HepG2 (cell line): ENCODE measurements around the gene IL1RL2. TPM values are rescaled to one million over a fixed set of nuclear protein-coding genes. Genes with fewer than 3 reads are reported as not detected.

Experiments
- ATAC-seq: fragments of 200-7000 bp; cut with Tn5 transposase; 3 replicates; pipeline ENCODE4 v1.9.1; 2020; ENCODE audit warnings: mild to moderate bottlenecking, moderate library complexity
- BruUV-seq: library from RNA; stranded (reverse); fragments of 400-500 nt; replicated peaks from 2 replicates; lab custom pipeline; 2021; lab: Mats Ljungman, UMichigan
- CTCF ChIA-PET: fragments of 300-600 bp; formaldehyde crosslinking; extraction: SDS; loops from one replicate; lab custom pipeline; 2021; ENCODE audit warnings: low total read pairs, inconsistent platforms, low intra/inter-chr PET ratio; lab: Yijun Ruan, JAX
- POLR2A ChIA-PET: fragments of 350-600 bp; sonication (Branson Sonifier 250); formaldehyde crosslinking; loops from one replicate; lab custom pipeline; 2020; ENCODE audit warnings: antibody characterized with exemption, inconsistent platforms; lab: Yijun Ruan, JAX
- DNase-seq: peaks from one replicate; pipeline ENCODE4 v3.0.0-alpha.2; 2015; ENCODE audit warnings: low spot score
- FAIRE-seq: peaks from 3 replicates; lab custom pipeline; 2011; peaks lifted over from hg19 to GRCh38; lab: Jason Lieb, UNC
- H2AFZ ChIP-seq: one replicate; pipeline ENCODE4 v1.6.1; 2011; ENCODE audit warnings: low read length, inconsistent platforms
- H3K27ac ChIP-seq: fragments of 300-600 bp; 3 replicates; pipeline ENCODE4 v1.8.0; 2011; ENCODE audit warnings: mixed run types, mild to moderate bottlenecking, mixed read lengths, low read length, inconsistent platforms; ENCODE audit not compliant: insufficient read depth; ENCODE audit errors: extremely low read length
- H3K27me3 ChIP-seq, 2 experiments: fragments of 200-600 bp in 1 of 2; 2 replicates in 1 of 2; 3 replicates in 1 of 2; pipeline versions ENCODE4 v1.6.0 to v1.8.0; 2011; ENCODE audit warnings: low read length in 2 of 2, mild to moderate bottlenecking in 2 of 2, moderate library complexity in 2 of 2, inconsistent platforms in 1 of 2; ENCODE audit not compliant: insufficient read depth in 2 of 2, control insufficient read depth in 1 of 2
- H3K36me3 ChIP-seq, 2 experiments: fragments of 200-600 bp in 1 of 2; replicated peaks in 1 of 2; 2 replicates in 1 of 2; 3 replicates in 1 of 2; pipeline versions ENCODE4 v1.5.1 to v1.8.0; 2011; ENCODE audit warnings: low read length in 2 of 2, inconsistent platforms in 1 of 2; ENCODE audit not compliant: insufficient read depth in 2 of 2, control insufficient read depth in 1 of 2
- H3K4me1 ChIP-seq: 2 replicates; pipeline ENCODE4 v1.5.1; 2012; ENCODE audit warnings: low read length, inconsistent platforms; ENCODE audit not compliant: insufficient read depth
- H3K4me2 ChIP-seq: 2 replicates; pipeline ENCODE4 v1.6.0; 2011; ENCODE audit warnings: low read depth, low read length, inconsistent platforms
- H3K4me3 ChIP-seq, 3 experiments: fragments of 200-600 bp in 1 of 3; sonication (generic), shearing (Covaris generic) in 1 of 3; replicated peaks in 1 of 3; 2 replicates each; pipeline ENCODE4 v1.5.1; 2011 to 2016; ENCODE audit warnings: low read length in 3 of 3, inconsistent platforms in 2 of 3, low read depth in 2 of 3, mild to moderate bottlenecking in 2 of 3, control low read depth in 1 of 3, mixed read lengths in 1 of 3; ENCODE audit not compliant: insufficient read depth in 1 of 3
- H3K79me2 ChIP-seq: one replicate; pipeline ENCODE4 v1.6.1; 2011; ENCODE audit warnings: low read length, inconsistent platforms; ENCODE audit not compliant: insufficient read depth
- H3K9ac ChIP-seq: 2 replicates; pipeline ENCODE4 v1.6.0; 2011; ENCODE audit warnings: mild to moderate bottlenecking, low read depth, low read length, inconsistent platforms; ENCODE audit not compliant: insufficient read depth
- H3K9me3 ChIP-seq: 2 replicates; pipeline ENCODE4 v1.5.1; 2012; ENCODE audit warnings: mild to moderate bottlenecking, low read length
- H4K20me1 ChIP-seq: 2 replicates; pipeline ENCODE4 v1.6.0; 2011; ENCODE audit warnings: inconsistent platforms, mild to moderate bottlenecking, low read length, moderate library complexity; ENCODE audit not compliant: insufficient read depth
- CHD4 ChIP-seq: fragments of 200-600 bp; sonication (generic); IDR thresholded peaks from 2 replicates; pipeline ENCODE4 v1.7.0; 2017; ENCODE audit warnings: mild to moderate bottlenecking, low read length, borderline replicate concordance
- FOXK1 ChIP-seq: sonication (generic); formaldehyde crosslinking; IDR thresholded peaks from 2 replicates; pipeline ENCODE4 v1.4.0; 2020; ENCODE audit warnings: low read depth, missing genetic modification reagents, borderline replicate concordance
- GABPA ChIP-seq, 2 experiments: IDR thresholded peaks; 2 replicates each; pipeline ENCODE4 v1.6.1; 2011 to 2016; ENCODE audit warnings: low read depth in 2 of 2, low read length in 1 of 2, missing biosample characterization in 1 of 2, missing genetic modification characterization in 1 of 2
- HOXA3 ChIP-seq: sonication (generic); formaldehyde crosslinking; IDR thresholded peaks from 2 replicates; pipeline ENCODE4 v1.5.0; 2020; ENCODE audit warnings: missing genetic modification reagents
- MEF2D ChIP-seq: sonication (generic); formaldehyde crosslinking; IDR thresholded peaks from 2 replicates; pipeline ENCODE4 v1.5.1; 2020; ENCODE audit warnings: mild to moderate bottlenecking, missing genetic modification reagents
- RXRA ChIP-seq: sonication (generic); formaldehyde crosslinking; IDR thresholded peaks from 2 replicates; pipeline ENCODE4 v1.5.1; 2020; ENCODE audit warnings: missing genetic modification reagents
- SOX13 ChIP-seq, 3 experiments: fragments of 450-650 bp in 1 of 3; sonication (generic) in 1 of 3; formaldehyde crosslinking in 1 of 3; IDR thresholded peaks in 2 of 3; conservative IDR thresholded peaks in 1 of 3; 2 replicates each; pipeline versions ENCODE4 v1.5.0 to v1.6.1; 2016 to 2020; ENCODE audit warnings: antibody characterized with exemption in 1 of 3, mild to moderate bottlenecking in 1 of 3, missing compliant biosample characterization in 1 of 3, missing genetic modification reagents in 1 of 3, moderate library complexity in 1 of 3
- SP5 ChIP-seq: IDR thresholded peaks from 2 replicates; pipeline ENCODE4 v1.6.1; 2016; ENCODE audit warnings: low read depth, borderline replicate concordance
- SRSF1 ChIP-seq: fragments of 200-400 bp; formaldehyde crosslinking; optimal IDR thresholded peaks from 2 replicates; pipeline ENCODE3; 2017; ENCODE audit warnings: mild to moderate bottlenecking, low read depth, low read length, moderate library complexity
- ZNF224 ChIP-seq: sonication (generic); formaldehyde crosslinking; IDR thresholded peaks from 2 replicates; pipeline ENCODE4 v1.5.0; 2020; ENCODE audit warnings: mild to moderate bottlenecking, missing genetic modification reagents
- ZNF382 ChIP-seq: sonication (generic); formaldehyde crosslinking; IDR thresholded peaks from 2 replicates; pipeline ENCODE4 v1.5.0; 2020; ENCODE audit warnings: missing genetic modification reagents, mild to moderate bottlenecking, borderline replicate concordance
- ZNF510 ChIP-seq: sonication (generic); formaldehyde crosslinking; IDR thresholded peaks from 2 replicates; pipeline ENCODE4 v1.4.0; 2020; ENCODE audit warnings: low read depth, mild to moderate bottlenecking, missing genetic modification reagents
- ZNF746 ChIP-seq: sonication (generic); formaldehyde crosslinking; IDR thresholded peaks from 2 replicates; pipeline ENCODE4 v1.8.0; 2022; ENCODE audit warnings: mild to moderate bottlenecking, missing genetic modification reagents
- ZNF878 ChIP-seq: sonication (generic); formaldehyde crosslinking; IDR thresholded peaks from 2 replicates; pipeline ENCODE4 v1.8.1; 2023; ENCODE audit warnings: mild to moderate bottlenecking, missing genetic modification reagents, moderate library complexity
- WGBS: methylation state at CpG from one replicate; pipeline ENCODE4 v1.1.6; 2017; ENCODE audit warnings: low lambda C conversion rate; 5-methylcytosine and 5-hydroxymethylcytosine counted together
- in situ Hi-C: cut with HindIII; loops from 2 replicates; pipeline ENCODE4 v1.10.0; 2017; ENCODE audit warnings: low pct_unique_long_range_greater_than_20kb; ENCODE audit not compliant: extremely low pct_ligation_motif_present
- intact Hi-C: fragments of 100-400 bp; cut with micrococcal nuclease; formaldehyde crosslinking; loops from one replicate; pipeline ENCODE4 v1.10.0; 2022; ENCODE audit not compliant: unreplicated experiment
- polyA plus RNA-seq, 8 experiments: library from polyadenylated mRNA; depleted of rRNA in 3 of 8; stranded (reverse) in 7 of 8; unstranded in 1 of 8; fragments of >200 nt; fragmentation: Illumina TruSeq in 4 of 8; extraction: Trizol in 4 of 8; gene quantifications; 2 replicates each; pipeline versions ENCODE4 v1.2.1 to v1.2.3, GENCODE V29; 2011 to 2016; ENCODE audit warnings: low read depth in 4 of 8, missing spikeins in 1 of 8, mixed read lengths in 1 of 8; ENCODE audit not compliant: insufficient read depth in 1 of 8
- total RNA-seq, 5 experiments: library from RNA; depleted of rRNA; stranded (reverse); fragments of >200 nt; fragmentation: Illumina TruSeq; extraction: Trizol; gene quantifications; 2 replicates each; pipeline ENCODE4 v1.2.3, GENCODE V29; 2016; ENCODE audit warnings: low read depth in 1 of 5
- TF ChIP-seq, protein P1 (sequence below): IDR thresholded peaks from 2 replicates; pipeline ENCODE4 v1.6.1; 2018; ENCODE audit warnings: missing genetic modification reagents, mild to moderate bottlenecking, missing compliant biosample characterization
- TF ChIP-seq, protein P2 (sequence below): IDR thresholded peaks from 2 replicates; pipeline ENCODE4 v1.6.1; 2016; ENCODE audit warnings: missing genetic modification reagents, missing compliant biosample characterization
- TF ChIP-seq, protein P3 (sequence below): sonication (generic); formaldehyde crosslinking; IDR thresholded peaks from 2 replicates; pipeline ENCODE4 v1.4.0; 2020; ENCODE audit warnings: missing genetic modification reagents, mild to moderate bottlenecking, borderline replicate concordance

The IL1RL2 gene
- total and polyA plus RNA-seq, 2 of the 13 experiments (the other 11 are each of a cell fraction or from before 2014, with no cell fraction given), result 0.03 TPM; not detected in 1

DNA sequence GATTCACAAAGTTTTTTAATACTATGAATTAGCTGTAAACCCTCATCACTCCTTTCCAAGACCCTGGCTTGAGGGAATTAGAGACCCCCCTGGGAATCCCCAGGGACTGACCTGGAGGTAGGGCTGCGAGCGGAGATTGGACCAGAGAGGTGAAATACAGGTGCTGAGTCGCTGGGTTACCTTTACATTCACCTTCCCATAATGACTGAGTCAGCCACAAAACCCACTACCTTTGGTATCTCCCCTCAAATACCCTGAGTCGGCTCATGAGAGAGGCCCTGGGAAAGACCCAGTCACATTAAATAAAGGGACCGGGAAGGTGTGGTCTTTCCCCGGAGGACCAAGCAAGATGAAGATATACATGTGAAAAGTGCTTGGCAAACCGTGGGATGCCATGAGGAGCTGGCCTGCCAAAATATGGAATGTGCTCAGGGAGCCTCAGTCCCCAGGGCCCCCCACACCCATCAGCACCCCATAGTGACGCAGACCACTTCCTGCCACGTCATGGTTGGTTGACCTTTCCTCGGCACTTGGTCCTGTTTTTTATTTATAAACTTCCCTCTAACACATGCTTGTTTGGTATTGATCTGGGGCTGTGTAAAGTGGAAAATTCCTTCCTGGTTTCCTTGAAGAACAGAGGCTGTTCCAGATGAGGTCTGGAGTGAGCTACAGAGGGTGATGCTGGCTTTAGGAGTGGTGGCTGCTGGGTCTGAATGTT is 51.4 kb downstream of the IL1RL2 start:
- FAIRE-seq (no peak), DNase-seq (no peak), ATAC-seq (no peak)
- Histone ChIP-seq H4K20me1 (no peaks in the 10 kb centered on the region), H2AFZ (no peak overlapping the region), H3K9ac (no peak overlapping the region), H3K9me3 (no peaks in the 10 kb centered on the region), H3K4me2 (peak overlapping the region; percentile 34; the same call in 1 of the 2 replicates), H3K79me2 (no peaks in the 10 kb centered on the region), H3K36me3 (no peaks in the 10 kb centered on the region), H3K4me3 (no peak overlapping the region), H3K27ac (no peak overlapping the region), H3K4me1 (peaks cover 58% of the 10 kb centered on the region), H3K27me3 (peaks cover 0 to 18% of the 10 kb centered on the region in 2 experiments; a peak in 3 of 5 replicates)
- in situ Hi-C loops (loop anchor here (5.0 to 10.0 kb wide), 2 partner anchors 216 to 353 kb away; no protein-coding TSS in a partner anchor), intact Hi-C loops (no loop called here)
- no TSS peak for BruUV-seq
- 42% methylated on average over 10 of the region's 10 CpGs for WGBS
- POLR2A ChIA-PET, result no interaction called here
- CTCF ChIA-PET, result no interaction called here
- TF ChIP-seq, protein P1, sequence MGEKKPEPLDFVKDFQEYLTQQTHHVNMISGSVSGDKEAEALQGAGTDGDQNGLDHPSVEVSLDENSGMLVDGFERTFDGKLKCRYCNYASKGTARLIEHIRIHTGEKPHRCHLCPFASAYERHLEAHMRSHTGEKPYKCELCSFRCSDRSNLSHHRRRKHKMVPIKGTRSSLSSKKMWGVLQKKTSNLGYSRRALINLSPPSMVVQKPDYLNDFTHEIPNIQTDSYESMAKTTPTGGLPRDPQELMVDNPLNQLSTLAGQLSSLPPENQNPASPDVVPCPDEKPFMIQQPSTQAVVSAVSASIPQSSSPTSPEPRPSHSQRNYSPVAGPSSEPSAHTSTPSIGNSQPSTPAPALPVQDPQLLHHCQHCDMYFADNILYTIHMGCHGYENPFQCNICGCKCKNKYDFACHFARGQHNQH, result 0 out of 2 replicates have a peak, but pooled peaks have one; percentile 44
- TF ChIP-seq SOX13 (IDR thresholded peaks at IDR 0.05), result no peak
- 0 out of 4 replicates have a peak, but pooled peaks of 1 of the 2 experiments have one; percentile 10 for TF ChIP-seq SOX13 (CRISPR knock-in tag; conservative IDR thresholded peaks at IDR 0.05 in 1 of 2, IDR thresholded peaks at IDR 0.05 in 1 of 2)
- peak; percentile 38; the same call in 1 of the 2 replicates for TF ChIP-seq FOXK1
- TF ChIP-seq MEF2D (CRISPR knock-in tag), result 0 out of 2 replicates have a peak, but pooled peaks have one; percentile 29
- no peak for TF ChIP-seq ZNF224 (CRISPR knock-in tag)
- TF ChIP-seq HOXA3 (CRISPR knock-in tag), result 0 out of 2 replicates have a peak, but pooled peaks have one; percentile 24
- TF ChIP-seq, protein P2, sequence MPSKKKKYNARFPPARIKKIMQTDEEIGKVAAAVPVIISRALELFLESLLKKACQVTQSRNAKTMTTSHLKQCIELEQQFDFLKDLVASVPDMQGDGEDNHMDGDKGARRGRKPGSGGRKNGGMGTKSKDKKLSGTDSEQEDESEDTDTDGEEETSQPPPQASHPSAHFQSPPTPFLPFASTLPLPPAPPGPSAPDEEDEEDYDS (CRISPR knock-in tag), result no peak
- no peak for TF ChIP-seq SRSF1
- TF ChIP-seq, protein P3, sequence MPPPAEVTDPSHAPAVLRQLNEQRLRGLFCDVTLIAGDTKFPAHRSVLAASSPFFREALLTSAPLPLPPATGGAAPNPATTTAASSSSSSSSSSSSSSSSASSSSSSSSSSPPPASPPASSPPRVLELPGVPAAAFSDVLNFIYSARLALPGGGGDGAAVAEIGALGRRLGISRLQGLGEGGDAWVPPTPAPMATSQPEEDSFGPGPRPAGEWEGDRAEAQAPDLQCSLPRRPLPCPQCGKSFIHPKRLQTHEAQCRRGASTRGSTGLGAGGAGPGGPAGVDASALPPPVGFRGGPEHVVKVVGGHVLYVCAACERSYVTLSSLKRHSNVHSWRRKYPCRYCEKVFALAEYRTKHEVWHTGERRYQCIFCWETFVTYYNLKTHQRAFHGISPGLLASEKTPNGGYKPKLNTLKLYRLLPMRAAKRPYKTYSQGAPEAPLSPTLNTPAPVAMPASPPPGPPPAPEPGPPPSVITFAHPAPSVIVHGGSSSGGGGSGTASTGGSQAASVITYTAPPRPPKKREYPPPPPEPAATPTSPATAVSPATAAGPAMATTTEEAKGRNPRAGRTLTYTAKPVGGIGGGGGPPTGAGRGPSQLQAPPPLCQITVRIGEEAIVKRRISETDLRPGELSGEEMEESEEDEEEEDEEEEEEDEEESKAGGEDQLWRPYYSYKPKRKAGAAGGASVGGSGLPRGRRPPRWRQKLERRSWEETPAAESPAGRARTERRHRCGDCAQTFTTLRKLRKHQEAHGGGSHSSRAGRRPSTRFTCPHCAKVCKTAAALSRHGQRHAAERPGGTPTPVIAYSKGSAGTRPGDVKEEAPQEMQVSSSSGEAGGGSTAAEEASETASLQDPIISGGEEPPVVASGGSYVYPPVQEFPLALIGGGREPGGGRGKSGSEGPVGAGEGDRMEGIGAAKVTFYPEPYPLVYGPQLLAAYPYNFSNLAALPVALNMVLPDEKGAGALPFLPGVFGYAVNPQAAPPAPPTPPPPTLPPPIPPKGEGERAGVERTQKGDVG (CRISPR knock-in tag), result no peak
- TF ChIP-seq ZNF382 (CRISPR knock-in tag), result no peak
- no peak for TF ChIP-seq SP5 (CRISPR knock-in tag)
- TF ChIP-seq CHD4, result no peak
- no peak for TF ChIP-seq RXRA (CRISPR knock-in tag)
- TF ChIP-seq ZNF510 (CRISPR knock-in tag), result no peak
- TF ChIP-seq ZNF746, result no peak
- TF ChIP-seq ZNF878 (CRISPR knock-in tag), result 0 out of 2 replicates have a peak, but pooled peaks have one; percentile 31
- TF ChIP-seq GABPA (IDR thresholded peaks at IDR 0.05; ENCODE audit: low read depth, low read length), result no peak
- TF ChIP-seq GABPA (CRISPR knock-in tag; IDR thresholded peaks at IDR 0.05; ENCODE audit: low read depth), result peak; percentile 52
